ENCODE data around the gene OASL. TPM values are rescaled to one million over a fixed set of nuclear protein-coding genes. Genes with fewer than 3 reads are reported as not detected.

The OASL gene
- total RNA-seq, 1 donor from 2014 or later: 0.94 TPM

Other genes with a start within 250 kb of the OASL start
- gene SPPL3, start 134.9 kb downstream of the OASL start, total RNA-seq: 6.6 and 13.5 TPM in 2 replicates
- gene HNF1A, start 60.7 kb downstream of the OASL start, total RNA-seq: 1.7 and 1.9 TPM in 2 replicates
- 11.5 and 20.1 TPM in 2 replicates for gene C12orf43, start 22.8 kb downstream of the OASL start, total RNA-seq
- 0.10 and 0.52 TPM in 2 replicates for gene P2RX7, start 93.6 kb upstream of the OASL start, total RNA-seq
- 22.3 and 65.1 TPM in 2 replicates for gene P2RX4, start 170.9 kb upstream of the OASL start, total RNA-seq

Measured in renal cortical epithelial cell (primary cell).